GM19239 (cell line): ENCODE data around the gene SERP2.
A peak's percentile ranks its signal among the peaks of the same experiment; 100 is the strongest.

ENCODE experiments used
- DNase-seq: peaks from one replicate; pipeline ENCODE4 v3.0.0; 2011; ENCODE audit warnings: low spot score; ENCODE audit not compliant: insufficient read length
- FAIRE-seq: peaks from 2 replicates; lab custom pipeline; 2011; peaks lifted over from hg19 to GRCh38; lab: Jason Lieb, UNC

SERP2 gene

GRCh38 chr13:44431150-44431549 lies 57.5 kb downstream of the SERP2 start:
- DNase-seq: no peak
- no peak for FAIRE-seq

GRCh38 chr13:44432650-44433049 lies 59.0 kb downstream of the SERP2 start:
- FAIRE-seq (no peak), DNase-seq (no peak)

GRCh38 chr13:44433863-44434765 lies 60.5 kb downstream of the SERP2 start:
- FAIRE-seq (no peak), DNase-seq (no peak)

GRCh38 chr13:44434766-44435141 lies 61.1 kb downstream of the SERP2 start:
- DNase-seq: no peak
- no peak for FAIRE-seq

- FAIRE-seq: no peak
Measured at GRCh38 chr13:44435142-44435918, 61.7 kb downstream of the SERP2 start.

GRCh38 chr13:44435919-44436510 lies 62.4 kb downstream of the SERP2 start:
- FAIRE-seq (no peak), DNase-seq (no peak)

More at GRCh38 chr13:44435142-44435918, 61.7 kb downstream of the SERP2 start:
- peak; percentile 30 for DNase-seq

GRCh38 chr13:44436589-44437337 lies 63.1 kb downstream of the SERP2 start:
- FAIRE-seq: no peak
- no peak for DNase-seq

- no peak for FAIRE-seq
- DNase-seq: no peak
Measured at GRCh38 chr13:44437356-44438233, 64.0 kb downstream of the SERP2 start.

- no peak for FAIRE-seq
Measured at GRCh38 chr13:44438234-44438579, 64.6 kb downstream of the SERP2 start.

GRCh38 chr13:44439452-44440024 lies 65.9 kb downstream of the SERP2 start:
- no peak for DNase-seq

More at GRCh38 chr13:44438234-44438579, 64.6 kb downstream of the SERP2 start:
- DNase-seq: no peak

GRCh38 chr13:44440046-44440608 lies 66.5 kb downstream of the SERP2 start:
- no peak for FAIRE-seq
- no peak for DNase-seq

More at GRCh38 chr13:44439452-44440024, 65.9 kb downstream of the SERP2 start:
- FAIRE-seq: no peak
